Measurements from ENCODE around the gene ZNF580.

GRCh38 chr19:55606471-55606787 is 34.4 kb upstream of the ZNF580 start:
- TF ChIP-seq CTCF (IDR thresholded peaks at IDR 0.05): no peak
- TF ChIP-seq EP300 (IDR thresholded peaks at IDR 0.05): no peak

Data from ovary (tissue), 3 donors.